RCC 7860 (cell line): ENCODE data around the gene NDUFS6.
A peak's percentile ranks its signal among the peaks of the same experiment; 100 is the strongest.
"Not testable (repeated sequence)": the region's sequence is repeated elsewhere in the genome, so short reads cannot be mapped to it uniquely, and the experiment has no call there.

Experiments
- DNase-seq: peaks from one replicate; pipeline ENCODE4 v3.0.0-alpha.2; 2015; ENCODE audit warnings: low spot score
- FAIRE-seq: peaks from 2 replicates; lab custom pipeline; 2012; peaks lifted over from hg19 to GRCh38; lab: Jason Lieb, UNC

The NDUFS6 gene

GRCh38 chr5:1796371-1797102 is 4.7 kb upstream of the NDUFS6 start:
- FAIRE-seq (no peak), DNase-seq (no peak)

GRCh38 chr5:1797103-1797800 is 4.0 kb upstream of the NDUFS6 start:
- DNase-seq = no peak
- FAIRE-seq = no peak

- no peak for FAIRE-seq
Measured at GRCh38 chr5:1797855-1798254, 3.4 kb upstream of the NDUFS6 start.

GRCh38 chr5:1798589-1798988 is 2.6 kb upstream of the NDUFS6 start:
- DNase-seq, FAIRE-seq: not testable (repeated sequence)

More at GRCh38 chr5:1797855-1798254, 3.4 kb upstream of the NDUFS6 start:
- DNase-seq = no peak

GRCh38 chr5:1799110-1799601 is 2.1 kb upstream of the NDUFS6 start:
- no peak for FAIRE-seq
- no peak for DNase-seq

GRCh38 chr5:1799602-1800471 is 1.4 kb upstream of the NDUFS6 start, which contains the start of gene MRPL36:
TSS of gene MRPL36 (minus strand) at chr5:1799837. CDS start at chr5:1798935, 902 bp downstream.
- DNase-seq (peak; percentile 80), FAIRE-seq (no peak)

GRCh38 chr5:1800472-1801221 is 560 bp upstream of the NDUFS6 start:
- no peak for DNase-seq

GRCh38 chr5:1801967-1802295 is 724 bp downstream of the NDUFS6 start:
- FAIRE-seq = no peak
- no peak for DNase-seq

More at GRCh38 chr5:1800472-1801221, 560 bp upstream of the NDUFS6 start:
- no peak for FAIRE-seq

- DNase-seq = no peak
- FAIRE-seq = no peak
Measured at GRCh38 chr5:1803192-1803591, 2.0 kb downstream of the NDUFS6 start.

- FAIRE-seq (no peak), DNase-seq (no peak)
Measured at GRCh38 chr5:1804001-1804690, 2.9 kb downstream of the NDUFS6 start.

- no peak for FAIRE-seq
- DNase-seq = no peak
Measured at GRCh38 chr5:1805326-1805725, 4.1 kb downstream of the NDUFS6 start.

GRCh38 chr5:1805736-1806135 is 4.5 kb downstream of the NDUFS6 start:
- FAIRE-seq (no peak), DNase-seq (no peak)

GRCh38 chr5:1806199-1806598 is 5.0 kb downstream of the NDUFS6 start:
- DNase-seq = no peak
- no peak for FAIRE-seq

GRCh38 chr5:1806974-1807373 is 5.8 kb downstream of the NDUFS6 start:
- no peak for DNase-seq
- FAIRE-seq = no peak

- DNase-seq (no peak), FAIRE-seq (no peak)
Measured at GRCh38 chr5:1807451-1808185, 6.4 kb downstream of the NDUFS6 start.

- DNase-seq (no peak), FAIRE-seq (no peak)
Measured at GRCh38 chr5:1808439-1808838, 7.2 kb downstream of the NDUFS6 start.

GRCh38 chr5:1809416-1810035 is 8.3 kb downstream of the NDUFS6 start:
- no peak for DNase-seq
- FAIRE-seq = no peak

- FAIRE-seq = no peak
- DNase-seq = no peak
Measured at GRCh38 chr5:1810581-1811101, 9.4 kb downstream of the NDUFS6 start.
